Mesendoderm (in vitro differentiated cells): ENCODE measurements around the gene NHP2.
A peak's percentile ranks its signal among the peaks of the same experiment; 100 is the strongest.

Source experiments
- DNase-seq: peaks from one replicate; pipeline ENCODE4 v3.0.0; 2013
- H2AK5ac ChIP-seq: 2 replicates; pipeline ENCODE4 v1.6.1; 2013; ENCODE audit warnings: low read length, inconsistent platforms
- H2BK120ac ChIP-seq: 2 replicates; pipeline ENCODE4 v1.6.1; 2013; ENCODE audit warnings: low read depth, mild to moderate bottlenecking, low read length, moderate library complexity, mixed read lengths
- H2BK15ac ChIP-seq: replicated peaks from 2 replicates; pipeline ENCODE4 v1.6.1; 2013; ENCODE audit warnings: low read depth, mild to moderate bottlenecking, moderate library complexity
- H2BK5ac ChIP-seq: 2 replicates; pipeline ENCODE4 v1.6.1; 2013; ENCODE audit warnings: low read length, inconsistent platforms
- H3K18ac ChIP-seq: 2 replicates; pipeline ENCODE4 v1.6.1; 2013; ENCODE audit warnings: mild to moderate bottlenecking, low read length, mixed read lengths
- H3K23ac ChIP-seq: one replicate; pipeline ENCODE4 v1.6.1; 2013; ENCODE audit warnings: low read length
- H3K27ac ChIP-seq: 2 replicates; pipeline ENCODE4 v1.5.1; 2013; ENCODE audit warnings: low read depth, mild to moderate bottlenecking, inconsistent platforms, low read length, moderate library complexity
- H3K27me3 ChIP-seq: 2 replicates; pipeline ENCODE4 v1.6.1; 2013; ENCODE audit warnings: low read length, control low read depth, mild to moderate bottlenecking, inconsistent platforms; ENCODE audit not compliant: insufficient read depth, poor library complexity
- H3K36me3 ChIP-seq: 2 replicates; pipeline ENCODE4 v1.6.1; 2013; ENCODE audit warnings: low read length, inconsistent platforms; ENCODE audit not compliant: control insufficient read depth, insufficient read depth
- H3K4ac ChIP-seq: one replicate; pipeline ENCODE4 v1.6.1; 2013; ENCODE audit warnings: low read depth, mild to moderate bottlenecking, low read length, moderate library complexity
- H3K4me1 ChIP-seq: 2 replicates; pipeline ENCODE4 v1.6.1; 2013; ENCODE audit warnings: low read depth, low read length, inconsistent platforms; ENCODE audit not compliant: control insufficient read depth
- H3K4me2 ChIP-seq: 2 replicates; pipeline ENCODE4 v1.6.1; 2013; ENCODE audit warnings: low read length
- H3K4me3 ChIP-seq: 2 replicates; pipeline ENCODE4 v1.5.1; 2013; ENCODE audit warnings: mild to moderate bottlenecking, low read length
- H3K56ac ChIP-seq: one replicate; pipeline ENCODE4 v1.6.1; 2013; ENCODE audit warnings: low read length
- H3K79me1 ChIP-seq: 2 replicates; pipeline ENCODE4 v1.6.1; 2013; ENCODE audit warnings: low read length, inconsistent platforms
- H3K79me2 ChIP-seq: 2 replicates; pipeline ENCODE4 v1.6.1; 2013; ENCODE audit warnings: mild to moderate bottlenecking, low read length; ENCODE audit not compliant: control insufficient read depth, insufficient read depth
- H3K9ac ChIP-seq: 2 replicates; pipeline ENCODE4 v1.6.1; 2013; ENCODE audit warnings: low read length, inconsistent platforms
- H4K5ac ChIP-seq: one replicate; pipeline ENCODE4 v1.6.1; 2013; ENCODE audit warnings: low read length
- H4K8ac ChIP-seq: one replicate; pipeline ENCODE4 v1.6.1; 2013; ENCODE audit warnings: low read depth, mild to moderate bottlenecking, control low read depth, low read length, moderate library complexity
- WGBS: extraction: QIAGEN DNeasy Blood & Tissue Kit; methylation state at CpG from one replicate; pipeline ENCODE4 v1.1.7; 2013; ENCODE audit warnings: low lambda C conversion rate, missing lambda C conversion rate; ENCODE audit not compliant: insufficient coverage; ENCODE audit errors: extremely low coverage; 5-methylcytosine and 5-hydroxymethylcytosine counted together

Gene NHP2

DNA sequence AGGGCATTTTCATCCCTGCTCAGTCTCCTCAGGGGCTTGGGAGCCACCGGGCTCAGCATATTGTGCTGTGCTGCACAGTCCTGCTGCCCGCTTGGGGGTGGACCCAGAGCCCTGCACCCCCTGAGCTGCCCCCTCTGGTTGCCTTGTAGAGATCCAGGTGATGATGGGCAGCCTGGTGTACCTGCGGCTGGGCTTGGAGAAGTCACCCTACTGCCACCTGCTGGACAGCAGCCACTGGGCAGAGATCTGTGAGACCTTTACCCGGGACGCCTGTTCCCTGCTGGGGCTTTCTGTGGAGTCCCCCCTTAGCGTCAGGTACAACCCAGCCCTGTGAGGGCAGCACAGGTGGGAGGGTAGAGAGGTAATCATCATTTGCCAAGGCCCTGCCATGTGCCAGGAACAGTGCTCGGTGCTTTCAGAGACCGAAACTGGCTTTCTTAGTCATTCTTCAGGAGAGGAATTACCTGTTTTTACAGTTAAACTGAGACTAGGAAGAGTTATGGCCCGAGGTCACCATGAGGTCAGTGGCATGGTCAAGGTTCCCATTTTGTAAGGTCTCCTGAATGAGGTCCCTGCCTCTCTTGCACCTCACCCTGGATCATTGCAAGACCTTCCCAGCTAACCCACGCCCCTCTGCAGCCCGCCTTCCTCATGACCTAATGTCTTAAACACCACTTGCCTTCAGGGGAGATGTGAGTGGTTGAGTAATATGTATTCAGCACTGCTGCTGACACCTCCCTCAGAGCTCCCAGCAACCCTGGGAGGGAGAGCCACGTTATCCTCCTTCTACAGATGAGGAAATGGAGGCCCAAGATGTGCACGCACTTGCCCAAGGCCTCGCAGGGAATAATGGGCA is 7.5 kb downstream of the NHP2 start:
- Histone ChIP-seq H3K79me1 (peaks cover 2% of the 10 kb centered on the region), H2AK5ac (no peak overlapping the region), H3K23ac (no peak overlapping the region), H2BK120ac (no peak overlapping the region), H3K36me3 (peaks cover 27% of the 10 kb centered on the region), H3K18ac (no peak overlapping the region), H4K5ac (no peak overlapping the region), H3K4me2 (no peak overlapping the region), H4K8ac (no peak overlapping the region), H3K27ac (no peak overlapping the region), H2BK5ac (no peak overlapping the region), H2BK15ac (no peak overlapping the region), H3K4me1 (no peaks in the 10 kb centered on the region), H3K56ac (no peak overlapping the region), H3K4me3 (no peak overlapping the region), H3K27me3 (no peaks in the 10 kb centered on the region), H3K79me2 (no peaks in the 10 kb centered on the region), H3K9ac (no peak overlapping the region), H3K4ac (no peak overlapping the region)
- peak; percentile 89 for DNase-seq
- WGBS, result no CpG with 5 or more reads among the region's 14 CpGs

DNA sequence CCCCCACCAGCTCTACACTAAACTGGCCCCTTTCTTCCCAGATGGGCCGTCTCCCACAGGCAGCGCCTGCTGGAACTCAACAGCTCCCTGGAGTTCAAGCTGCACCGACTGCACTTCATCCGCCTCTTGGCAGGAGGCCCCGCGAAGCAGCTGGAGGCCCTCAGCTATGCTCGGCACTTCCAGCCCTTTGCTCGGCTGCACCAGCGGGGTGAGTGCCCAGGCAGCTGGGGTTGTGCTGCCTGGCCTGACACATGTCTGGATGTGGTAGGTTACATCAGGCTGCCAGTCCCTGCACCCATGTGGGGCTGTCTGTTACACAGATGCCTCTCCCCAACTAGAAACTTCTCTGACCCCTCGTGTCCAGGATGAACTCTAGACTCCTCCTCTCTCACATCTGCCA is 9.8 kb downstream of the NHP2 start:
- Histone ChIP-seq H2AK5ac (no peak overlapping the region), H2BK15ac (no peak overlapping the region), H4K5ac (no peak overlapping the region), H3K4ac (no peak overlapping the region), H3K56ac (no peak overlapping the region), H2BK120ac (no peak overlapping the region), H3K4me2 (no peak overlapping the region), H3K18ac (no peak overlapping the region), H3K23ac (no peak overlapping the region), H3K79me1 (peaks cover 2% of the 10 kb centered on the region), H3K79me2 (no peaks in the 10 kb centered on the region), H3K9ac (no peak overlapping the region), H3K27me3 (no peaks in the 10 kb centered on the region), H4K8ac (no peak overlapping the region), H3K36me3 (peaks cover 20% of the 10 kb centered on the region), H3K27ac (no peak overlapping the region), H2BK5ac (no peak overlapping the region), H3K4me1 (no peaks in the 10 kb centered on the region), H3K4me3 (no peak overlapping the region)
- no peak for DNase-seq
- no CpG with 5 or more reads among the region's 10 CpGs for WGBS

DNA sequence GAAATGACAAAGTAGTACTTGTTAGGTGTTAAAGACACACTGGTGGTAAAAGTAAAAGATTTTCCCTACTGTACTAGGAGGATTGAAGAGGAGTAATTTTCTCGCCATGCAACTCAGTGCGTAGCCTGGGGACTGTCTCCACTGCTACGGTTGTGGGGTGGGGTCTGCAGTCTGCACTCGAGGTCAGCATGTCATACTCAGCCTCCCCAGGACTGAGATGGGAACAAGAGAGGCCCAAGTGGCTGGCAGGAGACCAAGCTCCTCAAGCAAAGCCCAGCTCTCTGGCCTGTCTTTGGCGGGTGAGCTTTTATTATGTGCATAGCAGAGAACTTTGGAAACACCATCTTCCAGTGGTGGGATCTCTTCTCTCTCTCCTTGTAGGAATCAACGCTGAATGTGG is 10.4 kb downstream of the NHP2 start:
- Histone ChIP-seq H3K79me2 (no peaks in the 10 kb centered on the region), H3K4me2 (no peak overlapping the region), H3K79me1 (peaks cover 2% of the 10 kb centered on the region), H3K4me1 (no peaks in the 10 kb centered on the region), H3K23ac (no peak overlapping the region), H3K27ac (no peak overlapping the region), H2BK120ac (no peak overlapping the region), H3K18ac (no peak overlapping the region), H3K4me3 (no peak overlapping the region), H3K27me3 (no peaks in the 10 kb centered on the region), H2BK5ac (no peak overlapping the region), H2BK15ac (no peak overlapping the region), H3K56ac (no peak overlapping the region), H3K9ac (no peak overlapping the region), H3K4ac (no peak overlapping the region), H4K8ac (no peak overlapping the region), H4K5ac (no peak overlapping the region), H2AK5ac (no peak overlapping the region), H3K36me3 (peaks cover 20% of the 10 kb centered on the region)
- no peak for DNase-seq
- no CpG with 5 or more reads among the region's 6 CpGs for WGBS

DNA sequence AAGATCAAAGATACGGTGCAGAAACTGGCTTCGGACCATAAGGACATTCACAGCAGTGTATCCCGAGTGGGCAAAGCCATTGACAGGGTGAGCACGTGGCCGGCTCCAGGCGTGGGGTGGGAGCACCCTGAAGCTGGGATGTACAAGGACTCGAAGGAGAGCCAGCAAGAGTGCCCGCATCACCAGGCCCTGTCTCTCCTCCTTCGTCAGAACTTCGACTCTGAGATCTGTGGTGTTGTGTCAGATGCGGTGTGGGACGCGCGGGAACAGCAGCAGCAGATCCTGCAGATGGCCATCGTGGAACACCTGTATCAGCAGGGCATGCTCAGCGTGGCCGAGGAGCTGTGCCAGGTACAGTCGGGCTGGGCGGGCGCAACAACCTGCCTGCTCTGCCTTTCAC is 11.0 kb downstream of the NHP2 start:
- Histone ChIP-seq H3K4me2 (no peak overlapping the region), H3K27ac (no peak overlapping the region), H2BK15ac (no peak overlapping the region), H2BK5ac (no peak overlapping the region), H4K8ac (no peak overlapping the region), H3K27me3 (no peaks in the 10 kb centered on the region), H3K18ac (no peak overlapping the region), H3K4me1 (no peaks in the 10 kb centered on the region), H3K36me3 (peaks cover 17% of the 10 kb centered on the region), H3K79me1 (peaks cover 2% of the 10 kb centered on the region), H4K5ac (no peak overlapping the region), H2AK5ac (no peak overlapping the region), H3K56ac (no peak overlapping the region), H3K4me3 (no peak overlapping the region), H3K79me2 (no peaks in the 10 kb centered on the region), H3K4ac (no peak overlapping the region), H2BK120ac (no peak overlapping the region), H3K9ac (no peak overlapping the region), H3K23ac (no peak overlapping the region)
- no CpG with 5 or more reads among the region's 20 CpGs for WGBS
- DNase-seq, result no peak

DNA sequence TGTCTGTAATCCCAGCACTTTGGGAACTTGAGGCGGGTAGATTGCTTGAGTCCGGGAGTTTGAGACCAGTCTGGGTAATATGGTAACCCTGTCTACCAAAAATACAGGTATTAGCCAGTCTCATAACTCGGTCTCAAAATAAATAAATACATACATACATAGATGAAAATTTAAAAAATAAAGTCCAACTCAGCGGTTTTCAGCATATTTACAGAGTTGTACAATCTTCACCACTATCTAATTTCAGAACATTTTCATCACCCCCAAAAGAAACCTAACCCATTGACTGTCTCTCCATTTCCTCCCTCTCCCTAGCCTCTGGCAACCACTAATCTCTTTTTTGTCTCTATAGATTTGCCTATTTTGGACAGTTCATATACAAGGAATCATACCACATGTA is 12.1 kb downstream of the NHP2 start:
- Histone ChIP-seq H2BK15ac (no peak overlapping the region), H3K4me2 (no peak overlapping the region), H3K23ac (no peak overlapping the region), H3K18ac (no peak overlapping the region), H4K5ac (no peak overlapping the region), H2AK5ac (no peak overlapping the region), H3K9ac (no peak overlapping the region), H3K36me3 (peaks cover 8% of the 10 kb centered on the region), H4K8ac (no peak overlapping the region), H2BK120ac (no peak overlapping the region), H3K79me2 (no peaks in the 10 kb centered on the region), H3K4me3 (no peak overlapping the region), H3K4ac (no peak overlapping the region), H3K27me3 (no peaks in the 10 kb centered on the region), H3K27ac (no peak overlapping the region), H3K79me1 (no peaks in the 10 kb centered on the region), H3K4me1 (no peaks in the 10 kb centered on the region), H2BK5ac (no peak overlapping the region), H3K56ac (no peak overlapping the region)
- no CpG with 5 or more reads among the region's 4 CpGs for WGBS
- no peak for DNase-seq

DNA sequence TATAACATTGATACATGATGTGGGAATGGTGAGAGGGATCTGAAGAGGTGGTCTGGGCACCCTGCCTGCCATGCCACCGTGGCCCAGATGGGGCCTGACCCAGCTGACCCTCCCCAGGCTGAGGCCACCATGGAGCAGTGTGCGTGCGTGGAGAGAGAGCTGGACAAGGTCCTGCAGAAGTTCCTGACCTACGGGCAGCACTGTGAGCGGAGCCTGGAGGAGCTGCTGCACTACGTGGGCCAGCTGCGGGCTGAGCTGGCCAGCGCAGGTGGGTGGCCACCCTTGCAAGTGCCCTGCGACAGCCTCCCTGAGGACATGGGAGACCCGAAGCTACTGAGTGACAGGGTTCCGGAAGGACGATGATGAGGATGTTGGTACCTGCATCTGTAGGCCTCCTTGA is 15.7 kb downstream of the NHP2 start:
- no peak overlapping the region for H3K18ac ChIP-seq
- no CpG with 5 or more reads among the region's 12 CpGs for WGBS

More for the DNA sequence above, 15.7 kb downstream of the NHP2 start:
- Histone ChIP-seq H3K79me2 (peaks cover 5% of the 10 kb centered on the region), H3K4me3 (no peak overlapping the region), H3K56ac (no peak overlapping the region), H4K5ac (no peak overlapping the region), H3K9ac (no peak overlapping the region), H2BK5ac (no peak overlapping the region), H3K23ac (no peak overlapping the region), H3K36me3 (no peaks in the 10 kb centered on the region), H3K27me3 (no peaks in the 10 kb centered on the region), H3K4me2 (no peak overlapping the region), H2AK5ac (no peak overlapping the region), H3K27ac (no peak overlapping the region), H2BK15ac (no peak overlapping the region), H3K4ac (no peak overlapping the region), H3K79me1 (no peaks in the 10 kb centered on the region), H3K4me1 (no peaks in the 10 kb centered on the region), H4K8ac (no peak overlapping the region), H2BK120ac (no peak overlapping the region)
- no peak for DNase-seq
